B cell (primary cell): Measurements from ENCODE around the gene PCDHA3.

Experiments used
- EZH2 ChIP-seq: IDR thresholded peaks from 2 replicates; pipeline ENCODE4 v1.6.1; 2012; ENCODE audit warnings: borderline replicate concordance, low read depth, mild to moderate bottlenecking, moderate library complexity, low read length; ENCODE audit not compliant: insufficient read depth, poor library complexity, severe bottlenecking
- TF ChIP-seq, protein P1 (sequence below): fragments of 200-600 bp; IDR thresholded peaks from one replicate; pipeline ENCODE4 v1.8.0; 2022; ENCODE audit warnings: antibody characterized with exemption, mild to moderate bottlenecking

DNA sequence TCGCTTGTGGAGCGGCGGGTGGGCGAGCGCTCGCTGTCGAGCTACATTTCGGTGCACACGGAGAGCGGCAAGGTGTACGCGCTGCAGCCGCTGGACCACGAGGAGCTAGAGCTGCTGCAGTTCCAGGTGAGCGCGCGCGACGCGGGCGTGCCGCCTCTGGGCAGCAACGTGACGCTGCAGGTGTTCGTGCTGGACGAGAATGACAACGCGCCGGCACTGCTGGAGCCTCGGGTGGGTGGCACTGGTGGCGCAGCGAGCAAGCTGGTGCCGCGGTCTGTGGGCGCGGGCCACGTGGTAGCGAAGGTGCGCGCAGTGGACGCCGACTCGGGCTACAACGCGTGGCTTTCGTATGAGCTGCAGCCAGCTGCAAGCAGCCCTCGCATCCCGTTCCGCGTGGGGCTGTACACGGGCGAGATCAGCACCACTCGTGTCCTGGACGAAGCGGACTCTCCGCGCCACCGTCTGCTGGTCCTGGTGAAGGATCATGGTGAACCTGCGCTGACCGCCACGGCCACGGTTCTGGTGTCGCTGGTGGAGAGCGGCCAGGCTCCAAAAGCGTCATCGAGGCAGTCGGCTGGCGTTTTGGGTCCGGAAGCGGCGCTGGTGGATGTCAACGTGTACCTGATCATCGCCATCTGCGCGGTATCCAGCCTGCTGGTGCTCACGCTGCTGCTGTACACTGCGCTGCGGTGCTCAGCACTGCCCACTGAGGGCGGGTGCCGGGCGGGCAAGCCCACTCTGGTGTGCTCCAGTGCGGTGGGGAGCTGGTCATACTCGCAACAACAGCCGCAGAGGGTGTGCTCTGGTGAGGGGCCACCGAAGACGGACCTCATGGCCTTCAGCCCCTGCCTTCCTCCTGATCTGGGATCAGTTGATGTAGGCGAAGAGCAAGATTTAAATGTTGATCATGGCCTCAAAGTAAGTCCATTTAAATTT, 42.2 kb downstream of the PCDHA3 start:
- TF ChIP-seq EZH2 = no peak
- TF ChIP-seq, protein P1, sequence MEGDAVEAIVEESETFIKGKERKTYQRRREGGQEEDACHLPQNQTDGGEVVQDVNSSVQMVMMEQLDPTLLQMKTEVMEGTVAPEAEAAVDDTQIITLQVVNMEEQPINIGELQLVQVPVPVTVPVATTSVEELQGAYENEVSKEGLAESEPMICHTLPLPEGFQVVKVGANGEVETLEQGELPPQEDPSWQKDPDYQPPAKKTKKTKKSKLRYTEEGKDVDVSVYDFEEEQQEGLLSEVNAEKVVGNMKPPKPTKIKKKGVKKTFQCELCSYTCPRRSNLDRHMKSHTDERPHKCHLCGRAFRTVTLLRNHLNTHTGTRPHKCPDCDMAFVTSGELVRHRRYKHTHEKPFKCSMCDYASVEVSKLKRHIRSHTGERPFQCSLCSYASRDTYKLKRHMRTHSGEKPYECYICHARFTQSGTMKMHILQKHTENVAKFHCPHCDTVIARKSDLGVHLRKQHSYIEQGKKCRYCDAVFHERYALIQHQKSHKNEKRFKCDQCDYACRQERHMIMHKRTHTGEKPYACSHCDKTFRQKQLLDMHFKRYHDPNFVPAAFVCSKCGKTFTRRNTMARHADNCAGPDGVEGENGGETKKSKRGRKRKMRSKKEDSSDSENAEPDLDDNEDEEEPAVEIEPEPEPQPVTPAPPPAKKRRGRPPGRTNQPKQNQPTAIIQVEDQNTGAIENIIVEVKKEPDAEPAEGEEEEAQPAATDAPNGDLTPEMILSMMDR = no peak
